ENCODE data around the gene FNDC8.
"Not testable (repeated sequence)": the region's sequence is repeated elsewhere in the genome, so short reads cannot be mapped to it uniquely, and the experiment has no call there.

Gene FNDC8

DNA sequence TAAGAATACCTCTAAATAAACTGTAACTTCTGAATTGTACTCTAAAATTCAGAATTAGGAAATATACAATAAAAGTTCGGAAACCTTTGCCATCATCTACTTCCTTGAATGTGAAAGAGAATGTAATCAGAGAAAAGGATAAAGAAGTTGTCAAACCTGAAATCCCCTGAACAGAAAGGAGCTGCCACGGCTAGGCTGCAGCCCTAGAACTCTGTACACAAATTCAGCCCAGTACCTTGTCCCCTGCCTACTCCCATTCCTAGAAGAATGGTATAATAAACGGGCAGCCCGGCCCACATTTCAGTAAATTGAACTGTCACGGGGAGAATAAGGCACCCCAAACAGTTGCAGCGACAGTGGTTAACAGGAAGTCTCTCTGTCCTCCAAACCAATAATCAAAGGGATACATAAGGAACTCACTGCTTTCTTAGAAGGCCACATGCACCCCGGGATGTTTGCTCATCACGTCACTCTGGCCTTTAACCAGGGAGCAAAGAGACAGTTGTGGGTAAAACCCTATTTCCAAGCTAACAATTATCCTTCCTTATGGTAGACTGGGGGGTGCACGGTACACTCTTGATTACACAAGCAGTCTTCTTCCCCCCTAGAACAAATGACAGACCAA lies 33.6 kb upstream of the FNDC8 start:
- TF ChIP-seq, protein P1, sequence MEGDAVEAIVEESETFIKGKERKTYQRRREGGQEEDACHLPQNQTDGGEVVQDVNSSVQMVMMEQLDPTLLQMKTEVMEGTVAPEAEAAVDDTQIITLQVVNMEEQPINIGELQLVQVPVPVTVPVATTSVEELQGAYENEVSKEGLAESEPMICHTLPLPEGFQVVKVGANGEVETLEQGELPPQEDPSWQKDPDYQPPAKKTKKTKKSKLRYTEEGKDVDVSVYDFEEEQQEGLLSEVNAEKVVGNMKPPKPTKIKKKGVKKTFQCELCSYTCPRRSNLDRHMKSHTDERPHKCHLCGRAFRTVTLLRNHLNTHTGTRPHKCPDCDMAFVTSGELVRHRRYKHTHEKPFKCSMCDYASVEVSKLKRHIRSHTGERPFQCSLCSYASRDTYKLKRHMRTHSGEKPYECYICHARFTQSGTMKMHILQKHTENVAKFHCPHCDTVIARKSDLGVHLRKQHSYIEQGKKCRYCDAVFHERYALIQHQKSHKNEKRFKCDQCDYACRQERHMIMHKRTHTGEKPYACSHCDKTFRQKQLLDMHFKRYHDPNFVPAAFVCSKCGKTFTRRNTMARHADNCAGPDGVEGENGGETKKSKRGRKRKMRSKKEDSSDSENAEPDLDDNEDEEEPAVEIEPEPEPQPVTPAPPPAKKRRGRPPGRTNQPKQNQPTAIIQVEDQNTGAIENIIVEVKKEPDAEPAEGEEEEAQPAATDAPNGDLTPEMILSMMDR (IDR thresholded peaks at IDR 0.05; ENCODE audit: insufficient read depth, missing control alignments): no peak
- FAIRE-seq (no peak), DNase-seq (ENCODE audit: insufficient read length, low spot score) (no peak)

- no peak for DNase-seq (ENCODE audit: insufficient read length, low spot score)
- no peak for FAIRE-seq
- TF ChIP-seq, protein P1 (IDR thresholded peaks at IDR 0.05; ENCODE audit: insufficient read depth, missing control alignments): no peak
Measured at GRCh38 chr17:35088356-35088880, 33.0 kb upstream of the FNDC8 start.

DNA sequence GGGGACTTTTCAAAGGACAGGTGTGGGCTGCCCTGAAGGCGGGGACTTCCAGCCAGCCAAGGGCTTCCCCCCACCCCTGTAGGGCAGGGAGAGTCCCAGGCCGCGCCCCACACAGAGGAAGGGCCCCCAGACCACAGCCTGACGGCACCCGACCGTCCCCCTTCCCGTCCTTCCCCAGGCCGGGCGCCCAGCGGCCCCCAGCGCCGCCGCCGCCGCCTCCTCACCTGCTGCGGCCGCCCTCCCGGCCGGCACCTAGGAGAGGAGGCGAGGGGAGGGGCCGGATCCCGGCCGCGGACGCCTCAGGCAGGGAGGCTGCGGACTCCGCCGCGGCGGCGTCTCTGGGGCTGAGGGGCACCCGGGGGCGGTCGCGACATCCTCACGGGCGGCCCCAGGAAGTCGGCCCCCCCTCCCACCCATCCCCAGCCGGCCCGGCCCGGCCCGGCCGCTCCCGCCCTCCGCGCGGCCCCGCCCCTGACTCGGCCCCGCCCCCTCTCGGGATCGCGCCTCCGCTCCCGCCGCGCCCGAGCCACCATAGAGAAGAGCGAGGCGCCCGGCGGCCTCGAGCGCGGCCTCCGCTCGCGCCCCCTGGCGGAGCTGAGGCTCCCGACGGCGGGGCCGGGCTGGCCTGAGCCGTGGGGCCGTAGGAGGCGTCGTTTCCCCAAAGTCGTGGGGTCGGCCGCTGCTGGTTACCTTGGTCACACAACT lies 32.4 kb upstream of the FNDC8 start:
- FAIRE-seq (no peak), DNase-seq (ENCODE audit: insufficient read length, low spot score) (peak; percentile 57)
- TF ChIP-seq, protein P1 (IDR thresholded peaks at IDR 0.05; ENCODE audit: insufficient read depth, missing control alignments): peak; percentile 74

DNA sequence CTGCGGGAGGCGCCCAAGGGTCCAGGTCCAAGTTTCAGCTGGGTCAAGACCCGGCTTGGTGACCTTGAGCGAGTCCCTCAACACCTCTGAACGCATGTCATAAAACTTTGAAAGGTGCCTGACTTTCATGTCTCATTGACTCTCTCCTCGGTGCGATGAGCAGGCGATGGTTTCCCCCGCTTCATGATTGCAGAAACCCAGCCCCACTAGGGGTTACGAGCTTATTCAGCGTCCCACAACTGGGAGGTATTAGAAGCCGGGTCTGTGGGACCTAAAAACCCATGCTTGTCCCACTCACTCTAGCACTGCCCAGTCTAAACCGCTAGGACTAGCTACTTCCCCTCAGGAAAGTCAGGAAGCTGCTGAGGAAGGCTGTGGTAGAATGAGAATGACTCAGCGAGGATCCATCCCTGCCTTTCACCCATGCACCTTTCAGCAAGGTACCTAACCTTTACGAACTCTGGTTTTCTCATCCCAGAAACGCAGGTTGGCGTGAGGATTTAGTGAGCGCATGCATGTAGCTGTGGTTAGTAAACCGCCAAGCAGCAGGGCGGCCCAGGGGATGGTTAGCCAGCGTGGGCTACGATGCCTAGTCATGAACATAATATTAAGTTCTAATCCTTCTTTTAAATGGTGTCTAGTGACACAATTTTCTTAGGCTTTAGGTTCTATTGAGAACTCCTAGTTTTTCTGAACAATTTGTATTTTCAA lies 31.7 kb upstream of the FNDC8 start:
- no peak for FAIRE-seq
- DNase-seq (ENCODE audit: insufficient read length, low spot score): no peak
- TF ChIP-seq, protein P1 (IDR thresholded peaks at IDR 0.05; ENCODE audit: insufficient read depth, missing control alignments): no peak

DNA sequence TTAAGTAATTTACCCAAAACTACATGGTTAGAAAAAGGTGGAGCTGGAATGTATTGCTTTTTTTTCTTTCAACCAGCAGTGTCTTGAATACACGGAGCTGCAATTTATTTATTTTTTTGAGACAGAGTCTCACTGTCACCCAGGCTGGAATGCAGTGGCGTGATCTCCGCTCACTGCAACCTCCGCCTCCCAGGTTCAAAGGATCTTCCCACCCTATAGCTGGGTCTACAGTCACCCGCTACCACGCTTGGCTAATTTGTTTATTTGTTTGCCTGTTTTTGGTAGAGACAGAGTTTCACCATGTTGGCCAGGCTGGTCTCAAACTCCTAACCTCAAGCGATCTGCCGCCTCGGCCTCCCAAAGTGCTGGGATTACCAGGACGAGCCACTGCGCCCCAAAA lies 30.7 kb upstream of the FNDC8 start:
- not testable (repeated sequence) for DNase-seq (ENCODE audit: insufficient read length, low spot score); FAIRE-seq

GRCh38 chr17:35094902-35095301 lies 26.5 kb upstream of the FNDC8 start:
- no peak for FAIRE-seq
- DNase-seq (ENCODE audit: insufficient read length, low spot score): no peak

DNA sequence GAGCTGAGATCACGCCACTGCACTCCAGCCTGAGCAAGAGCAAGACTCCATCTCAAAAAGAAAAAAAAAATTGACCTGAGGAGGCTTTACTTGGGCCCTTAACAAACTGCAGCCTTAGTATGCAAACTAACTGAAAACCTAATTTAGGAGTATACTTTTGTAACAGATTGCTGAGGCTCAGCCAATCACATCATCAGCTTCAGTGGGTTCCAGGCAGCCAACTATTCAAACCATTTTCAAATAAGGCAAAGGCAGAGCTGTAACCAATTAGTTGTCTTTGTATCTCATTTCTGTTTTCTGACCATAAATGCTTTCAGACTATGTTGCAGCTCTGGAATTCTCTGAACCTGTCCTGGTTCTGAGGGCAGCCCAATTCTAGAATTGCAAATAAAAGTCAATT lies 25.7 kb upstream of the FNDC8 start:
- FAIRE-seq: no peak
- TF ChIP-seq, protein P1 (IDR thresholded peaks at IDR 0.05; ENCODE audit: insufficient read depth, missing control alignments): no peak
- no peak for DNase-seq (ENCODE audit: insufficient read length, low spot score)

More at GRCh38 chr17:35094902-35095301, 26.5 kb upstream of the FNDC8 start:
- TF ChIP-seq, protein P1 (IDR thresholded peaks at IDR 0.05; ENCODE audit: insufficient read depth, missing control alignments): no peak
